Stimulated activated CD4-positive, alpha-beta T cell treated with anti-CD3 and anti-CD28 coated beads, Interleukin-1b, Interleukin-23, amount 100 ng/mL, for 1 hour (primary cell): Measurements from ENCODE around the gene AIMP2.
"Not testable (repeated sequence)": the region's sequence is repeated elsewhere in the genome, so short reads cannot be mapped to it uniquely, and the experiment has no call there.

Experiments
- DNase-seq, 2 donors: peaks; one replicate each; pipeline ENCODE4 v3.0.0-alpha.2; 2020; ENCODE audit warnings: low read depth in 2 of 2

AIMP2 gene

DNA sequence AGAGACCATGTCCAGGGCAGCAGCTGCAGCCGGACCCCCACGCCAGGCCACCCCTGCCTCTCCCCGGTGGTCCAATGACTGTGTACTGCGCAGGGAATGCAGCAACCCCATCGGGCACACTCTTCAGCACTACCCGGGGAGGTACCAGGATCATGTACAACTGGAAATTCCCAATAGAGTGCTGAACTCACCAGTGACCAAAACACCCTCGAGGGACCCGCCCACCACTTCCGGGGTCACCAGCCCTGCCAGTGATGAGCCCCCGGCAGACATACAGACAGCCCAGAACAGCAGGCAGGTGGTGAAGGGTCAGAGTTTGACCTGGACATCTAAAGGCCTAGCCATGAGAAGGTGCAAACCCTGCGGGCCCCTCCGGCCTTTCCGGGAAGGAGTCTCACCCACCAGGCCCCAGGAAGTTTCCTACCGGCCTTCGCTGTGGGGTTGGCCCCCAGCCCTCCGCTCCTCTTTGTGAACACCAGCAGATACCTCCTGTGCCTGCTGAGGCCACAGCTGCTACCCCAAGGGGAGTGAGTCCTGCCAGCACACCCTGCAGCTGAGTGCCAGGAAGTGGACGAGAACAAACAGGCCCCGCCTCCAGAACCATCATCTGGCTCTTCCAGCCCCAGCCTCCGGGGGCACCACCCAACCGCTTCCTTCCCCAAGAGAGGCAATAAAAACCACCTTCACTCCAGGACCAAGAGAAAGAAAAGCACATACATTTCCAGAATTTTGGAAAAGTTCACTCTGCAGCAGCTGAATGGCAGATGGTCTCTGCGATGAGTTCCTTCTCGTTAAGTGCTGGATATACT, 17.1 kb downstream of the AIMP2 start:
- peak; percentile 24 to 28 for DNase-seq

DNA sequence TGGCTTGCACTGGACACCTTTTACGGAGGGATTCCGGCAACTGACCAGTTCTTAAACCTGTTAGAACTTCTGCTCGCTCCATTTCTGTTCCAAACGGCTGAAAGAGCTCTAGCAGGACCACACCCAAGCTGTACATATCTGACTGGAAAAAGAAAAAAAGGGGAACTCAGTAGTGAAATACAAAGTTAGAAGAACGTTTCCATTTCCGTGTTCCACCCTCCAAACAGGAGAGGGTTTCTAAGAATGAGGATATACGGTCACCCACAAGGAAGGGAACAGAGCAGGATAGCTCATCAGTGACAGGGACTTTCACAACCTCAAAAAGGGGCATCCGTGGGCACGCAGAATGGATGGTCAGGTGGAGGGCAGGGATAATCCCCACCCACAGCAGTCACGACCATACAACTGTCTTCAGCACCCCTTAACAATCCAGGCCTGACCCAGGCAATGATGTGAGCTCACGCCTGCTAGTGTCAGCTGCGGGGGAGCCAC, 17.8 kb downstream of the AIMP2 start:
- no peak for DNase-seq

DNA sequence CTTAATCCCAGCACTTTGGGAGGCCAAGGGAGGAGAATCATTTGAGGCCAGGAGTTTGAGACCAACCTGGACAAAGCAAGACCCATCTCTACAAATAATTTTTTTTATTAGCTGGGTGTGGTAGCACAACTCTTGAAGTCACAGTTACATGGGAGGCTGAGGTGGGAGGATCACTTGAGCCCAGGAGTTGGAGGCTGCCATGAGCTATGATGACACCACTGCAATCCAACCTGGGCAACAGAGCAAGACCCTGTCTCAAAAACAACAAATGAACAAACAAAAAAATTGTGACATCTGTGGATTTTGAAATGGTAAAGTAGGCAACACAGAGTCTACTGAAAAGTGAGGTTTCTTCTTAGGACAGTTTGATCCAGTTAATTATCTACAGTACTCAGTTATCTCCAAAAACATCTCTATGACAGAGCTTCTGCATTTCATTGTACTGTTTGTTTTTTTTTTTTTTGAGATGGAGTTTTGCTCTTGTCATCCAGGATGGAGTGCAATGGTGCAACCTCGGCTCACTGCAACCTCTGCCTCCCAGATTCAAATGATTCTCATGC, 18.8 kb downstream of the AIMP2 start:
- DNase-seq, result no peak

DNA sequence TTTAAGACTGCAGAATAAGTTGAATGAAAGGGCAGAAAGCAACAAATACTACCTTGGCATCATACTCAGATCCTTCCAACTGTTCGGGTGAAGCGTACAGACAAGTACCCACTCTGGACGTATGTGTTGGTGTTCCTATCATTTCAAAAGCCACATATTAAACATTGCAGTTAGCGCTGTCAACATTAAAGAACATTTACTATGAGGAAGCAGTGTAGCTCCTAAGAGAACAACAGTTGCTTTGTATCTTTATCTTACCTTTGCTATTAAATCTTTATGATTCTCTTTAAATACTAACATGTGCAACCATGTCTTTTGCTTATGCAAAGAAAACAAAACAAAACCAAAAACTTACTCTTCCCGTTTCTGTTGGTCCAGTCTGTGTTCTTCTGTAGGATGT, 19.5 kb downstream of the AIMP2 start:
- DNase-seq, result no peak

DNA sequence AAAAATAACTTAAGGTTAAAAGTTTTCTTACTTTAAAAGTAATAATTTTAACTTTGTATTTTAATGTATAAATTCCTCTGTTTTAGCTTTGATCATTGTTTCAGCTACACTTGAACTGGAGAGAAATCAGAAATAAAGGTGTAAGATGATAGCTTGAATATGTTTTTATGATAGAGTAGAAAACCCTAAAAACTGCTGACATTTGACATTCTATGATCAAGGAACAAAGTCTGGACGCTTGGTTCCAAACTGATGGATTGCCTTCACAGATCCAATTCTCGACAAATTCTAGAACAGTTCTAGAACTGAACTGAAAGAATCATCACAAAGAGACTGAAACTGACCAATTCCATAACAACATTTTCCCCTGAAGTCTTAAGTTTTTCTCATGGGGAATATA, 21.9 kb downstream of the AIMP2 start, which contains the start of gene ANKRD61:
ANKRD61 (plus strand) TSS at position 389 of the 400 bp plus-strand sequence; CDS start at position 389, 0 bp downstream.
- no peak for DNase-seq

DNA sequence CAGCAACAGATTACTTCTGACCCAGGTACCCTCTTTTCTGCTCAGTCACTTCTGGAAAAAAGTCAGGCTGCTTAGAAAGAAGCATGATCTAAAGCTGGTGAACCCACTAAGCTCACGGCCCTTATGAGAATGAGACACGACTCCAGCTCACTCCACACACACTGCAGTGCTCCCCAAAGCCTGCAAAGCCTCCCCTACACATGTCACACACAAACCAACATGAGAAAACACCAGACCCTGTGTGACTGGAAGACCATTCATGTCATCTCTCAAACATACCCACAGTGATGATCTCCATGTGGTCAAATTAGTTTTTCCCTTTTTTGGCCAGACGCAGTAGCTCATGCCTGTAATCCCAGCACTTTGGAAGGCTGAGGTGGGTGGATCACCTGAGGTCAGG, 22.5 kb downstream of the AIMP2 start:
- DNase-seq, result no peak

DNA sequence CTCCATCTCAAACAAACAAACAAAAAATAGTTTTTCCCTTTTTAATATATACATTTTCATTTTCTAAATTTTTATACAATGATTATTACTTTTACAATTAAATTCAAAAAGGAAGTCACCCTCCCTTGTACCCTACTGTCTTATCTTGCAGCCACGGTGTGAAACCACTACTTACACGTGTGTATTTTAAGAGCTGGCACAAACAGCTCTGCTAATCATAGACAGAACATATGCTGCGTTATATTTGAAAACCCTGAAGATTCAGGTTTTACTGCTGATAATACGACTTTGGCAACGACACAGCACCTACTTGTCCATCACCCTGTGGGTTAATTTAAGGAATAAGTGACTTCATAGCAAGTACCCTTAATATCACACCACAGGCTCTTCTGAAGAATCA, 23.1 kb downstream of the AIMP2 start:
- DNase-seq, result no peak

DNA sequence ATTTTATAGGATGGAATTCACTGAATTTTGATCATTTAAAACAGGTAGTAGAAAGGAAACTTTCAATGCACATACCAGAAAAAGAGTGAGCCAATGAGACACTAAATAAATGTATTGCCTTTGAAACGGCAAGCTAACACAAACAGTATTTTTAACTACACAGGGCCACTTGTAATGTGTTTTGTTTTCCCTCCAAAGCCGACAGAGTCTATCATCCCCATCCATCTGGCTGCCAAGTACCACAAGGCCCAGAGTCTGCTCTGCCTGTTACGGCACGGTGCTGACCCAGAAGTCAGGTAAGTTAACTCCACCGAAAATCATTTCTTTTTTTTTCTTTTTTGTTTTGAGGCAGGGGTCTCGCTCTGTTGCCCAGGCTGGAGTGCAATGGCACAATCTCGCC, 23.6 kb downstream of the AIMP2 start:
- no peak for DNase-seq

DNA sequence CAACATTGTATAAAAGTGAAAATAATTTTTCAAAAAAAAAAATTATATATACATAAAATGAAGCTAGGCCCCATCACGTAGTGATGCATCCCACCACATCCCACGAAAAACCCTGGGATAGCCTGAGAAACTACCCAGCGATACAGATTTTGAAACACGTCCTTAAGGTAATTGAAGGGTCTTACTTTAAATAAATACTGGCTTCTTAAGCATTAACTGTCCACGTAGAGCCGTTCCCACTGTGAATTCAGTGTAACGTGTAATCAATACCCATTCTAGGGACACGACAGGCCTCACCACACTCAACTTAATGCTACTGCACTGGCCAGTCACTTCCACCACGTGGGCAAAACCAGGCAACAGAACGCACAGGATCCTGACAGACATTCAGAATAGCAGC, 26.1 kb downstream of the AIMP2 start:
- no peak for DNase-seq

DNA sequence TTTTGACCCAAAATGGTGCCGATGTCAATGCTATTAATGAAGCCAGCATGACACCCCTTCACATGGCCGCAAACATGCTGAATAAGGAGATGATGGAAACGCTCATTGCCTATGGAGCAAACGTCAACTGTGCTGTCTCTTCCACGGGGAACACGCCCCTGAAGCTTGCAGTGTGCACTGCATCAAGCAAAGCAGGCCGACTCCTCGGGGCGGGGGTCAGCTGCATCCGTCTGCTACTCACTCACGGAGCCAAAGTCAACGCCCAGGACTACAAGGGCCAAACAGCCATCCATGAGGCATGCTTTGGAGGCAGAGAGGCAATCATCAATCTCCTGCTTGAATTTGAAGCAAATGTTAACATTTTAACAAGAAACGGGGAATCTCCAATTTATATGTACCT, 26.6 kb downstream of the AIMP2 start:
- no peak for DNase-seq

DNA sequence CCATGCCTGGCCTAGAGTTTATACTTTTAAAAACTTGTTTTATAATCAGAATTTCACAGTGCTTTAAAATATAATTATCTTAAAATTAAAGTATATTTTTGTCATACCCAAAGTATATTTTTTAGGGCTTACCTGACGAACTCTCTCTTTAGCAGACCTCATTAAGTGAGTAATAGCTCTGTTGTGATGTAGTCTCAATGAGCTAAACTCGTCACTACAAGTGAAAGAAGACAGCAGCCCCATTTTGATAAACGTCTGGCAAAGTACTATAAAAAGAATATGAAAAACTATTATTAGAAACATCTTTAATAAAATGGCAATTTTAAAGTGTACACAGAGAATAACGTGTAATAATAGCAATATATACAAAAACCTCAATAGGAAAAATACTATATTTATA, 40.7 kb downstream of the AIMP2 start:
- no peak for DNase-seq

DNA sequence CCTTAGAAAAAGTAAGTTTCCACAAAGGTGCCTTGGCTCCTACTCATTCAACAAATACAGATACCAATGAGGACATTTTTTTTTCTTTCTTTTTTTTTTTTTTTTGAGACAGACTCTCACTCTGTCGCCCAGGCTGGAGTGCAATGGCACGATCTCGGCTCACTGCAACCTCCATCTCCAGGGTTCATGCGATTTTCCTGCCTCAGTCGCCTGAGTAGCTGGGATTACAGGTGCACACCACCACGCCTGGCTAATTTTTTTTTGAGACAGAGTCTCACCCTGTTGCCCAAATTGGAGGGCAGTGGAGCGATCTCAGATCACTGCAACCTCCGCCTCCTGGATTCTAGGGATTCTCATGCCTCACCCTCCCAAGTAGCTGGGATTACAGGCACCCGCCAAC, 42.1 kb downstream of the AIMP2 start:
- DNase-seq, result not testable (repeated sequence)

DNA sequence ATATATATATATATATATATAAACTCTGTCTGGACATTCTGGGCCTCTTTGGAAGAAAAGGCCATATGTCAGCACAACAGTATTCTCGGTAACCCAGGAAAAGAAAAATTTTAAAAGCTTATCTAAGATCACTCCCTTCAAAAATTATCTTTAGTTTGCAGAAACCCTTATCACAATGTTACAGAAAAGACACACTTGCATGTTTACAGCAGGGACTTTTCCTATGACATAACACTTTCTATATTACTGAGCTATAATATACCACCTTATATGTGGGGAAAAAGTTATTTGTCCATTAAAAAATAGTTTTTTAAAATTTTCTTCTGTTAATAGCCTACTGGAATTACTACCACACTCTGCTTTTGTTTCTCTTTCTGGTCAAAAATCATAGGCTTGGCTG, 47.5 kb downstream of the AIMP2 start:
- DNase-seq, result no peak

DNA sequence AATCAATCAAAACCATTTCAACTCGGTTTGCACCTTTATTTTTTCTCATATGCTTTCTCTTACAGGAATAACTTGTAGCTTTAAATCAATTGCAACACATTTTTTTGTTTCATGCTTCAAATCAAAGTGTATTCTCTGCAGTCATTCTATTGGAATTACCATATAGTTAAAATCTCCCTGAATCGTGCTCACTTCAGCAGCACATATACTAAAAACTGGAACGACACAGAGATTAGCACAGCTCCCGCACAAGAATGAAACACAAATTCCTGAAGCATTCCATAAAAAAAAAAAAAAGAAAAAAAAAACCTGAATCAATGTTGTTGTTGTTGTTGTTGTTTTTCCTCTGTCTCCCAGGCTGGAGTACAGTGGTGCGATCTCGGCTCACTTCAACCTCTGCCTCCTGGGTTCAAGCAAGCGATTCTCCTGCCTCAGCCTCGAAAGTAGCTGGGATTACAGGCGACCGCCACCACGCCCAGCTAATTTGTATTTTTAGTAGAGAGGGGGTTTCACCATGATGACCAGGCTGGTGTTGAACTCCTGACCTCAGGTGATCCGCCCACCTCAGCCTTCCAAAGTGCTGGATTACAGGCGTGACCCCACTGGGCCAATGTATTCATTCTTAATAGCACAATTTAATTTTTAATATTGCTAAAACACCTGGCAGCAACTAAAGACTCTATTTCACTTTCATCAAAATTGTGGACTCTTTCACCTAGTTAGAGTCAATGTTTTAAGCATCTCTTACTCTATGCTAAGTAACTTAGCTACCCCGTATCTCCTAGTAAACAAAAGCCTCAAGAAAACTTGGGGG, 48.5 kb downstream of the AIMP2 start:
- DNase-seq, result no peak

DNA sequence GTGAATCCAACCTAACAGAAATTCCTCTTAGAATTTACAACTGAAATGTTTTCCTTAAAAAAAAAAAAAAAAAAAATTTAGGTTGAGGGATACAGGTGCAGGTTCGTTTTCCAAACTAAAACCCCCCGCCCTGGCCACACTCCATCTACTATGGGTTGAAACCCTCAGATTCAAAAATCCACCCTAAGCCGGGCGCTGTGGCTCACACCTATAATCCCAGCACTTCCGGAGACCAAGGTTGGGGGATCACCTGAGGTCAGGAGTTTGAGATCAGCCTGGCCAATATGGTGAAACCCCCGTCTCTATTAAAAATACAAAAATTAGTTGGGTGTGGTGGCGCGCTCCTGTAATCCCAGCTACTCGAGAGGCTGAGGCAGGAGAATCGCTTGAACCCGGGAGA, 50.9 kb downstream of the AIMP2 start:
- DNase-seq, result not testable (repeated sequence)

DNA sequence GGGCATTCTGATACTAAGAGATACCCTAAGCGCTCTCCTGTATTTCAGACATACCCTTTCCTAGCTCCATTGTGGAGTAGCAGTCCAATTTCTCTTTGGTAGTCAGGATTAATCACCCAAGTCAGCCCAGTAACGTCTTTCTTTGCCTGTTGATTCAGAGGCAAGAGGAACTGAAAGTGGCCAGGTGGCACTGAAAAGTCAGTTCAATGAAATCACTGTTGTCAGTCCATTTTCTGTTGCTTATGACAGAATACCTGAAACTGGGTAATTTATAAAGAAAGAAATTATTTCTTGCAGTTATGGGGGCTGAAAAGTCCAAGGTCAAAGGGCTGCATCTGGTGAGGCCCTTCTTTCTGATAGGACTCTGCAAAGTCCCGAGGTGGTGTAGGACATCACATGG, 62.3 kb downstream of the AIMP2 start:
- no peak for DNase-seq
